ENCODE data around the gene INAFM2. TPM values are rescaled to one million over a fixed set of nuclear protein-coding genes. Genes with fewer than 3 reads are reported as not detected.

Gene INAFM2
- total RNA-seq, 1 donor from 2014 or later, result 19.2 TPM

GRCh38 chr15:40339621-40339945 lies 16.1 kb downstream of the INAFM2 start:
- no peak for TF ChIP-seq CTCF (IDR thresholded peaks at IDR 0.05; ENCODE audit: unreplicated experiment)
- no peak for DNase-seq (ENCODE audit: low spot score in 2 of 2, unreplicated experiment in 2 of 2)
- no peaks in the 10 kb centered on the region for H3K27me3 Mint-ChIP-seq (ENCODE audit: low read depth)
- H3K4me3 Mint-ChIP-seq, result peak overlapping the region; percentile 50
- H3K4me1 Mint-ChIP-seq, result peaks cover 76% of the 10 kb centered on the region
- H3K36me3 Mint-ChIP-seq, result no peaks in the 10 kb centered on the region
- peak overlapping the region; percentile 97 for H3K27ac Mint-ChIP-seq
- no peaks in the 10 kb centered on the region for H3K9me3 Mint-ChIP-seq

DNA sequence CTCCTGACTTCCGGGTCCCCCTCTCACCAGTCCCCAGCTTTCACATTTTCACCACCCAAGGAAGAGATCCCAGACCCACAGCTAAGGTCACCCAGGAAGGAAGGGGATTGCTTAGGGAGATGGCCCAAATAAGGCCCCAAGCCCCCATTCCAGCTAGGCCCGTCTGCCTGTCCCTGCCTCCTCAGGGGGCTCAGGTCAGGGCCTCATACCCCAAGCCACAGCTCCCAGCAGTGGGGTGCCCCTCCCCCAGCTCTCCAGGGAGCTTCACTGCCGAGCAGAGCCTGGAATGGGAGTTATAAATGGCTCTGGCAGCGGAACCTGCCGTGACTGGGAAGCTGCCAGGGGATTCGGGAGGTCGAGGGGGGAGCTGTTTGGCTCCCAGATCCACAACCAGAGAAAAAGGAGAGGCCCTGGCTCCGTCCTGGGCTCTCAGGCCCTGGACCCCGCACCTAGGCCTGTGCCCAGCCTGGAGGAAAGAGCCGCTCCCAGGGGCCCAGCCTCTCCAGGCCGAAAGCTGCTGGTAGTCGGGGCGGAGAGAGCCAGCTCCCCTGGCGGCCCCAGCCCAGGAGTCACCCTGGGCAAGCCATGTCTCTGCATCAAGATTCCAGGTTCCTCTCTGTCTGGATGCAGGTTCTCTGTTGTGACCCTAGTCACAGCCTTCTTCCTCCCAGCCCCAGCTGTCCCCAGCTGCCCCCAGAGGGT lies 16.7 kb downstream of the INAFM2 start:
- no peaks in the 10 kb centered on the region for H3K9me3 Mint-ChIP-seq
- H3K27ac Mint-ChIP-seq, result peak overlapping the region; percentile 97
- peak overlapping the region; percentile 50 for H3K4me3 Mint-ChIP-seq
- no peaks in the 10 kb centered on the region for H3K27me3 Mint-ChIP-seq (ENCODE audit: low read depth)
- H3K4me1 Mint-ChIP-seq, result peaks cover 70% of the 10 kb centered on the region
- no peak for TF ChIP-seq CTCF (IDR thresholded peaks at IDR 0.05; ENCODE audit: unreplicated experiment)
- peak in 1 of 2 experiments; percentile 65 for DNase-seq (ENCODE audit: low spot score in 2 of 2, unreplicated experiment in 2 of 2)
- no peaks in the 10 kb centered on the region for H3K36me3 Mint-ChIP-seq

DNA sequence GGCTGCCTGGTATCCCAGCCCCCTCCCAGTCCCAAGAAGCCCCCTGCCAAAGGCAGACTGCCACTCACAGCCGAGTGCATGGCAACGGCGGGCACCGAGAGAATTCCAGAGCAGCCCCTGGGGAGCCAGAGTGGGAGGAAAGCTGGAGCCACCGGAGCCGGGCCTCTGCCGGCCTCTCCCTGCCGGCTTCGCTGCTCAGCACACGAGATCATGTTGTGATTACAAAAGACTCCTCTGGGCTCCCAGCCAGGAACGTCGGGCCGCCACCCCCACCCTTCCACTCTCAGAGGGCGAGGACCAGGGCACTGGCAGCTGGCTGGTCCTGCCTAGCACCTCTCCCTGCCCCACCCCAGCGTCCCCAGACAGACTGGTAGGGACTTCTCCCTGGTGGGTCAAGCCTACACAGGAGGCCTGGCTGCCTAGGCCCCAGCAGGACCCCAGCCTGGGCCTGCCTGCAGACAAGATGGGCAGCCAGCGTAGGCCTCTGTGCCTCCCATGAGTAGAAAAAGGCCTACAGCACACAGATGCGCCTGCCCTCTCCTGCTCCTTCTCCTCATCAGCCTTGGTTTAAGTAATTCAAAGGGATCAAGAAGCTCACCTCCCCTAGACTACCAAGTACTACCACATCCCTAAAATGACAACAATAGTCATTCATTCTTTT lies 17.4 kb downstream of the INAFM2 start, which contains the start of gene CCDC9B:
Gene CCDC9B, minus strand, starts transcription at position 200 of the 661 bp plus-strand sequence. Its CDS starts 120 bp downstream, at position 80.
- Mint-ChIP-seq H3K9me3 (no peaks in the 10 kb centered on the region), H3K27ac (peak within 1 kb of the TSS; percentile 97), H3K4me1 (peaks cover 65% of the 10 kb centered on the region), H3K36me3 (no peaks in the 10 kb centered on the region), H3K27me3 (ENCODE audit: low read depth) (no peaks in the 10 kb centered on the region), H3K4me3 (peak within 1 kb of the TSS; percentile 50)
- no peak for TF ChIP-seq CTCF (IDR thresholded peaks at IDR 0.05; ENCODE audit: unreplicated experiment)
- peak in 1 of 2 experiments; percentile 82 for DNase-seq (ENCODE audit: low spot score in 2 of 2, unreplicated experiment in 2 of 2)

DNA sequence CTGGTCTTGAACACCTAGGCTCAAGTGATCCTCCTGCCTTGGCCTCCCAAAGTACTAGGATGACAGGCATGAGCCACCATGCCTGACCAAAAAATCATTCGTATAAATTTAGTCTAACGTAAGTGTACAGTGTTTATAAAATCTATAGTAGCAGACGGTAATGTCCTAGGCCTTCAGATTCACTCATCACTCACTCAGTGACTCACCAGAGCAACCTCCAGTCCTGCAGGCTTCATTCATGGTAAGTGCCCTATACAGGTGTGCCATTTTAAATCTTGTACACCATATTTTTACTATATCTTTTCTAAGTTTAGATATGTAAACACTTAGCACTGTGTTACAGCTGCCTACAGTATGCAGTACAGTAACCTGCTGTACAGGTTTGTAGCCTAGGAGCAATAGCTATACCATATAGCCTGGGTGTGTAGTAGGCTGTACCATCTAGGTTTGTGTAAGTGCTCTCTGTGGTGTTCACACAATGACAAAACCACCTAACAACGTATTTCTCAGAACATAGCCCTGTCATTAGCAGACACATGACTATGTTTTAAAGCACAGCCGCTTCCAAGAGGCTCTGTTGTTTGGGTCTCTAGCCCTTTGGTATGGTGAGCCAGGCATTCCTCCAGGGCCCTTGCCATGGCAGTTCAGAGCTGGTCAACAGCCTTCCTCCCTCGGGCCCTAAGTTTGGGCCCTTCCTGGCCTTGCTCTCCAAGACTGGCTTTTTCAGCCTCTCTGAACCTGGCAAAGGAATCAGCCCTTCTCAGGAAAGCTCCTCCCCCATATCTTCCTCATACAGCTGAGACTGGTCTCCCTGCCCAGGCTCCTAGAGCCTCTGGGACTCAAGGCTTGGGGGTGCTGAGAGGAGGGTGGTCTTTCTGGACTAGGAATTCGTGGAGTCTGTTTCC lies 19.2 kb downstream of the INAFM2 start:
- Mint-ChIP-seq H3K9me3 (no peaks in the 10 kb centered on the region), H3K27me3 (ENCODE audit: low read depth) (no peaks in the 10 kb centered on the region), H3K4me3 (no peak overlapping the region), H3K36me3 (no peaks in the 10 kb centered on the region), H3K4me1 (peaks cover 59% of the 10 kb centered on the region), H3K27ac (peak overlapping the region; percentile 66)
- no peak for DNase-seq (ENCODE audit: low spot score in 2 of 2, unreplicated experiment in 2 of 2)
- no peak for TF ChIP-seq CTCF (IDR thresholded peaks at IDR 0.05; ENCODE audit: unreplicated experiment)

DNA sequence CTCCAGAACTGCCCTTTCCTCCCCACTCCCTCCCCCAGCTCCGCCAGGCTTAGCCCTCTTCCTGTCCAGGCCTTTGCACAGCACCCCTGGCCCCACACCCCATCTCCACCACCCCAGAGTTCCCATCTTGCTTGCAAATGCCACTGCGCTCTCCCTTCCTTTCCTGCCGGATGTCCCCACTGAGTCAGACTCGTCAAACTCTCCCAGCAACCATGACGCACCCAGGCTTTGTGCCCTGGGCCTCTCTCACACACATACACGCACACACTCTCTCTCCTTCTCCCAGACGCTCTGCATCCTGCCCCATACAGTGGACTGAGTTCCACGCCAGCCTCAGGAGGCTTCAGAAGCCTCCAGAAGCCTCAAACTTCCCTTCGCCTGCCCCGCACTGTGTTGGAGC lies 20.0 kb downstream of the INAFM2 start:
- peaks cover 51% of the 10 kb centered on the region for H3K4me1 Mint-ChIP-seq
- H3K36me3 Mint-ChIP-seq, result no peaks in the 10 kb centered on the region
- no peaks in the 10 kb centered on the region for H3K27me3 Mint-ChIP-seq (ENCODE audit: low read depth)
- peak overlapping the region; percentile 39 for H3K27ac Mint-ChIP-seq
- H3K4me3 Mint-ChIP-seq, result no peak overlapping the region
- DNase-seq (ENCODE audit: low spot score in 2 of 2, unreplicated experiment in 2 of 2), result no peak
- TF ChIP-seq CTCF (IDR thresholded peaks at IDR 0.05; ENCODE audit: unreplicated experiment), result no peak
- H3K9me3 Mint-ChIP-seq, result no peaks in the 10 kb centered on the region
